ENCODE data around the gene VSIR. TPM values are rescaled to one million over a fixed set of nuclear protein-coding genes. Genes with fewer than 3 reads are reported as not detected.

The VSIR gene
- total RNA-seq, 1 donor from 2014 or later = not detected

- Histone ChIP-seq H3K9me3 (ENCODE audit: low read depth) (no peaks in the 10 kb centered on the region), H3K9ac (no peak overlapping the region), H3K27me3 (no peaks in the 10 kb centered on the region), H3K4me2 (no peak overlapping the region), H2AFZ (replicated peaks) (no peak overlapping the region), H3F3A (ENCODE audit: low read depth) (no peaks in the 10 kb centered on the region), H4K20me1 (ENCODE audit: low read depth) (no peaks in the 10 kb centered on the region), H3K79me2 (ENCODE audit: low read depth) (no peaks in the 10 kb centered on the region), H3K4me1 (peaks cover 7% of the 10 kb centered on the region), H3K4me3 (no peak overlapping the region), H3K27ac (no peak overlapping the region), H3K36me3 (no peaks in the 10 kb centered on the region)
- no peak overlapping the region for H3K27ac Mint-ChIP-seq
- DNase-seq (ENCODE audit: low spot score) = no peak
- H3K4me1 Mint-ChIP-seq = peaks cover 21% of the 10 kb centered on the region
- no peak overlapping the region for H3K4me3 Mint-ChIP-seq
- peaks cover 14% of the 10 kb centered on the region for H3K27me3 Mint-ChIP-seq (ENCODE audit: insufficient read depth, low read depth)
- TF ChIP-seq EZH2phosphoT487 (IDR thresholded peaks at IDR 0.05) (no peak), EZH2 (IDR thresholded peaks at IDR 0.05) (no peak), CTCF (IDR thresholded peaks at IDR 0.05) (no peak)
- no peaks in the 10 kb centered on the region for H3K36me3 Mint-ChIP-seq
- H3K9me3 Mint-ChIP-seq = no peaks in the 10 kb centered on the region
These were observed 11.0 kb downstream of the VSIR start for GRCh38 chr10:71762324-71762723.

GRCh38 chr10:71761541-71762113 lies 11.7 kb downstream of the VSIR start:
- no peaks in the 10 kb centered on the region for H3K36me3 Mint-ChIP-seq
- DNase-seq (ENCODE audit: low spot score) = no peak
- no peaks in the 10 kb centered on the region for H3K9me3 Mint-ChIP-seq
- Histone ChIP-seq H3K36me3 (no peaks in the 10 kb centered on the region), H3K79me2 (ENCODE audit: low read depth) (no peaks in the 10 kb centered on the region), H2AFZ (replicated peaks) (no peak overlapping the region), H3K4me3 (no peak overlapping the region), H3K4me2 (no peak overlapping the region), H3F3A (ENCODE audit: low read depth) (peaks cover 6% of the 10 kb centered on the region), H3K27ac (no peak overlapping the region), H4K20me1 (ENCODE audit: low read depth) (no peaks in the 10 kb centered on the region), H3K9me3 (ENCODE audit: low read depth) (no peaks in the 10 kb centered on the region), H3K27me3 (no peaks in the 10 kb centered on the region), H3K4me1 (peaks cover 14% of the 10 kb centered on the region), H3K9ac (no peak overlapping the region)
- peaks cover 14% of the 10 kb centered on the region for H3K27me3 Mint-ChIP-seq (ENCODE audit: insufficient read depth, low read depth)
- peaks cover 22% of the 10 kb centered on the region for H3K4me1 Mint-ChIP-seq
- H3K4me3 Mint-ChIP-seq = no peak overlapping the region
- H3K27ac Mint-ChIP-seq = no peak overlapping the region
- no peak for TF ChIP-seq EZH2 (IDR thresholded peaks at IDR 0.05)
- TF ChIP-seq CTCF (IDR thresholded peaks at IDR 0.05) = peak; percentile 28

- Mint-ChIP-seq H3K9me3 (no peaks in the 10 kb centered on the region), H3K4me1 (peaks cover 23% of the 10 kb centered on the region), H3K27me3 (ENCODE audit: insufficient read depth, low read depth) (peaks cover 14% of the 10 kb centered on the region), H3K27ac (no peak overlapping the region), H3K4me3 (no peak overlapping the region), H3K36me3 (no peaks in the 10 kb centered on the region)
- Histone ChIP-seq H3K27ac (no peak overlapping the region), H3K4me2 (no peak overlapping the region), H3K4me3 (no peak overlapping the region), H4K20me1 (ENCODE audit: low read depth) (no peaks in the 10 kb centered on the region), H3K27me3 (no peaks in the 10 kb centered on the region), H3K9me3 (ENCODE audit: low read depth) (no peaks in the 10 kb centered on the region), H2AFZ (replicated peaks) (no peak overlapping the region), H3K36me3 (no peaks in the 10 kb centered on the region), H3F3A (ENCODE audit: low read depth) (peaks cover 7% of the 10 kb centered on the region), H3K9ac (no peak overlapping the region), H3K4me1 (peaks cover 14% of the 10 kb centered on the region), H3K79me2 (ENCODE audit: low read depth) (no peaks in the 10 kb centered on the region)
- no peak for DNase-seq (ENCODE audit: low spot score)
- TF ChIP-seq CTCF (IDR thresholded peaks at IDR 0.05) (no peak), EZH2phosphoT487 (IDR thresholded peaks at IDR 0.05) (no peak), EZH2 (IDR thresholded peaks at IDR 0.05) (no peak)
These were observed 12.2 kb downstream of the VSIR start for GRCh38 chr10:71761105-71761511.

All from neural progenitor cell (in vitro differentiated cells).